ENCODE data around the gene TMEM43. TPM values are rescaled to one million over a fixed set of nuclear protein-coding genes. Genes with fewer than 3 reads are reported as not detected.

The TMEM43 gene
- total RNA-seq = 108 and 111 TPM in 2 replicates

GRCh38 chr3:14124615-14125192 is at the start of gene TMEM43, which contains the start of gene CHCHD4:
TSS of gene TMEM43 (plus strand) at chr3:14125052. CDS start at chr3:14125194, 142 bp downstream.
TSS of gene CHCHD4 (minus strand) at chr3:14124870. CDS start at chr3:14124676, 194 bp downstream.

GRCh38 chr3:14178247-14179113 is 53.6 kb downstream of the TMEM43 start, which contains the start of the genes LSM3 and XPC:
TSS of gene LSM3 (plus strand) at chr3:14178817. CDS start at chr3:14178861, 44 bp downstream.
TSS of gene XPC (minus strand) at chr3:14178601. CDS start at chr3:14178568, 33 bp downstream.

Other genes with a start within 250 kb of the TMEM43 start
- not detected in 2 replicates for gene WNT7A, start 245.0 kb upstream of the TMEM43 start, total RNA-seq
- gene CHCHD4, start 182 bp upstream of the TMEM43 start, total RNA-seq = 12.6 and 20.4 TPM in 2 replicates
- gene XPC, start 53.5 kb downstream of the TMEM43 start, total RNA-seq = 137 and 153 TPM in 2 replicates
- gene LSM3, start 53.8 kb downstream of the TMEM43 start, total RNA-seq = 8.0 and 16.4 TPM in 2 replicates

Data from uterine smooth muscle cell (primary cell).